Upper lobe of left lung (tissue), 4 donors: Measurements from ENCODE around the gene ST7.

ENCODE experiments used
- CTCF ChIP-seq, 6 experiments: fragments of 450-650 bp in 4 of 6; fragments of 200-600 bp in 2 of 6; sonication (generic) in 2 of 6; IDR thresholded peaks; one replicate each; pipeline ENCODE4 v1.5.1; 2016 to 2019; ENCODE audit warnings: antibody characterized with exemption in 6 of 6
- EP300 ChIP-seq, 4 donors: sonication (generic); formaldehyde crosslinking; IDR thresholded peaks; one replicate each; pipeline ENCODE4 v1.5.1; 2017; ENCODE audit warnings: antibody characterized with exemption in 4 of 4, control low read depth in 2 of 4
- POLR2AphosphoS5 ChIP-seq, 2 donors: sonication (generic); formaldehyde crosslinking; IDR thresholded peaks; one replicate each; pipeline ENCODE4 v1.5.1; 2017; ENCODE audit warnings: antibody characterized with exemption in 2 of 2

DNA sequence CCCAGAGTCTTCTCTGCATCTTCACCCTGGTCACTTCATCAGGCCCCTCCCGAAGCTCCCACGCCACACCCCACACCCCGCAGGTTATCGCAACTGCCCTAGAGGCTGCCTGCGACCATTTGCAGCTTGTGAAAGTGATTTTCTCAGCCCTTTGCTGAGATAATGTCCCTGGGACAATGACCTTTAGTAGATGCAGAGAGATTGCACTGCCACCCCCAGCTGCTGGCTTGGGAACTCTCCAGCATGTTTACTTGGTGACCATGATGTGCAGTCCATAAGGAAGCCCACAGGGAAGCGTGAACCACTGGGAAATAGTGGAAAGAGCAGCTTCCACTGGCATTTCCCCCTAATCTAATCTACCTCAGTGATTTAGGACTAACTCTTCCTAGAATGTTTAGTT is 272.2 kb downstream of the ST7 start:
- TF ChIP-seq CTCF (IDR thresholded peaks at IDR 0.05): no peak
- TF ChIP-seq POLR2AphosphoS5 (IDR thresholded peaks at IDR 0.05): no peak
- no peak for TF ChIP-seq EP300 (IDR thresholded peaks at IDR 0.05)
